B cell (primary cell): ENCODE data around the gene HOMER1.

Experiments used
- EZH2 ChIP-seq: IDR thresholded peaks from 2 replicates; pipeline ENCODE4 v1.6.1; 2012; ENCODE audit warnings: borderline replicate concordance, low read depth, mild to moderate bottlenecking, moderate library complexity, low read length; ENCODE audit not compliant: insufficient read depth, poor library complexity, severe bottlenecking
- TF ChIP-seq, protein P1 (sequence below): fragments of 200-600 bp; IDR thresholded peaks from one replicate; pipeline ENCODE4 v1.8.0; 2022; ENCODE audit warnings: antibody characterized with exemption, mild to moderate bottlenecking

GRCh38 chr5:79330071-79330470 is 183.9 kb downstream of the HOMER1 start:
- TF ChIP-seq, protein P1, sequence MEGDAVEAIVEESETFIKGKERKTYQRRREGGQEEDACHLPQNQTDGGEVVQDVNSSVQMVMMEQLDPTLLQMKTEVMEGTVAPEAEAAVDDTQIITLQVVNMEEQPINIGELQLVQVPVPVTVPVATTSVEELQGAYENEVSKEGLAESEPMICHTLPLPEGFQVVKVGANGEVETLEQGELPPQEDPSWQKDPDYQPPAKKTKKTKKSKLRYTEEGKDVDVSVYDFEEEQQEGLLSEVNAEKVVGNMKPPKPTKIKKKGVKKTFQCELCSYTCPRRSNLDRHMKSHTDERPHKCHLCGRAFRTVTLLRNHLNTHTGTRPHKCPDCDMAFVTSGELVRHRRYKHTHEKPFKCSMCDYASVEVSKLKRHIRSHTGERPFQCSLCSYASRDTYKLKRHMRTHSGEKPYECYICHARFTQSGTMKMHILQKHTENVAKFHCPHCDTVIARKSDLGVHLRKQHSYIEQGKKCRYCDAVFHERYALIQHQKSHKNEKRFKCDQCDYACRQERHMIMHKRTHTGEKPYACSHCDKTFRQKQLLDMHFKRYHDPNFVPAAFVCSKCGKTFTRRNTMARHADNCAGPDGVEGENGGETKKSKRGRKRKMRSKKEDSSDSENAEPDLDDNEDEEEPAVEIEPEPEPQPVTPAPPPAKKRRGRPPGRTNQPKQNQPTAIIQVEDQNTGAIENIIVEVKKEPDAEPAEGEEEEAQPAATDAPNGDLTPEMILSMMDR = no peak
- TF ChIP-seq EZH2 = no peak
